OCI-LY7 (cell line): ENCODE results near the gene ATAD3A. TPM values are rescaled to one million over a fixed set of nuclear protein-coding genes. Genes with fewer than 3 reads are reported as not detected.

Experiments
- BruUV-seq: library from RNA; stranded (reverse); fragments of 400-500 nt; replicated peaks from 2 replicates; lab custom pipeline; 2021; lab: Mats Ljungman, UMichigan
- CTCF ChIA-PET: fragments of 300-600 bp; sonication (Branson Sonifier 250); formaldehyde crosslinking; loops from one replicate; lab custom pipeline; 2022; ENCODE audit warnings: antibody characterized with exemption; ENCODE audit not compliant: unreplicated experiment; lab: Charles Lee
- POLR2A ChIA-PET: fragments of 300-600 bp; sonication (Branson Sonifier 250); formaldehyde crosslinking; loops from one replicate; lab custom pipeline; 2022; ENCODE audit warnings: antibody characterized with exemption; lab: Charles Lee
- DNase-seq: peaks from one replicate; pipeline ENCODE4 v3.0.0-alpha.2; 2015; ENCODE audit warnings: low spot score
- H2AFZ ChIP-seq: fragments of 200-600 bp; sonication (generic), shearing (Covaris generic); 2 replicates; pipeline ENCODE4 v1.6.1; 2014; ENCODE audit warnings: mild to moderate bottlenecking, antibody characterized with exemption, low read length, moderate library complexity
- H3K27ac ChIP-seq: fragments of 200-600 bp; sonication (generic); 2 replicates; pipeline ENCODE4 v1.5.1; 2014; ENCODE audit warnings: mixed run types, low read depth, mild to moderate bottlenecking, moderate library complexity, low read length, inconsistent platforms; ENCODE audit not compliant: poor library complexity, severe bottlenecking
- H3K36me3 ChIP-seq: fragments of 200-600 bp; sonication (generic); 2 replicates; pipeline ENCODE4 v1.6.1; 2014; ENCODE audit warnings: mild to moderate bottlenecking, antibody characterized with exemption, low read length, moderate library complexity, mixed read lengths; ENCODE audit not compliant: insufficient read depth
- H3K4me1 ChIP-seq: fragments of 200-600 bp; sonication (generic); 2 replicates; pipeline ENCODE4 v1.5.1; 2014; ENCODE audit warnings: mild to moderate bottlenecking, low read length; ENCODE audit not compliant: insufficient read depth, poor library complexity, severe bottlenecking
- H3K4me2 ChIP-seq: fragments of 200-600 bp; sonication (generic); 2 replicates; pipeline ENCODE4 v1.6.1; 2014; ENCODE audit warnings: mild to moderate bottlenecking, low read length
- H3K4me3 ChIP-seq: fragments of 200-600 bp; sonication (generic); 2 replicates; pipeline ENCODE4 v1.5.1; 2014; ENCODE audit warnings: mild to moderate bottlenecking, low read depth, low read length; ENCODE audit not compliant: poor library complexity, severe bottlenecking
- H3K79me2 ChIP-seq: fragments of 200-600 bp; sonication (generic); 2 replicates; pipeline ENCODE4 v1.6.1; 2016; ENCODE audit warnings: low read depth, mild to moderate bottlenecking, low read length, moderate library complexity, mixed read lengths; ENCODE audit not compliant: insufficient read depth
- H3K9me2 ChIP-seq: fragments of 200-600 bp; sonication (generic); 2 replicates; pipeline ENCODE4 v1.6.1; 2016; ENCODE audit warnings: mild to moderate bottlenecking, low read length, mixed read lengths; ENCODE audit not compliant: insufficient read depth
- H3K9me3 ChIP-seq: fragments of 200-600 bp; sonication (generic); 2 replicates; pipeline ENCODE4 v1.6.1; 2014; ENCODE audit warnings: mild to moderate bottlenecking, mixed run types, low read length, mixed read lengths
- H4K20me1 ChIP-seq: fragments of 200-600 bp; sonication (generic); 2 replicates; pipeline ENCODE4 v1.6.1; 2014; ENCODE audit warnings: mild to moderate bottlenecking, antibody characterized with exemption, low read length, moderate library complexity, mixed read lengths; ENCODE audit not compliant: insufficient read depth
- CTCF ChIP-seq: fragments of 200-600 bp; sonication (generic); conservative IDR thresholded peaks from 2 replicates; pipeline ENCODE4 v1.5.1; 2014; ENCODE audit warnings: mild to moderate bottlenecking, antibody characterized with exemption, low read length, moderate library complexity, mixed read lengths
- EZH2phosphoT487 ChIP-seq: fragments of 200-600 bp; sonication (generic); IDR thresholded peaks from 2 replicates; pipeline ENCODE4 v1.6.1; 2018; ENCODE audit warnings: low read depth, borderline replicate concordance, mild to moderate bottlenecking, mixed run types, antibody characterized with exemption, low read length, moderate library complexity, mixed read lengths
- intact Hi-C: fragments of 100-400 bp; cut with micrococcal nuclease; formaldehyde crosslinking; loops from one replicate; pipeline ENCODE4 v1.10.0; 2022; ENCODE audit not compliant: unreplicated experiment
- total RNA-seq, 2 experiments: library from RNA; depleted of rRNA in 1 of 2; stranded (reverse); fragments of >200 nt in 1 of 2; shearing (Covaris generic) in 1 of 2; gene quantifications; 2 replicates each; pipeline ENCODE4 v1.2.3, GENCODE V29; 2014 to 2022

Gene ATAD3A
- total RNA-seq, 2 experiments from 2014 or later = 81.9 to 88.6 TPM

- Histone ChIP-seq H3K79me2 (no peaks in the 10 kb centered on the region), H2AFZ (no peak overlapping the region), H3K4me3 (no peak overlapping the region), H3K9me2 (no peaks in the 10 kb centered on the region), H3K9me3 (no peaks in the 10 kb centered on the region), H3K4me2 (no peak overlapping the region), H3K36me3 (peaks cover 37% of the 10 kb centered on the region), H4K20me1 (no peaks in the 10 kb centered on the region), H3K4me1 (no peaks in the 10 kb centered on the region), H3K27ac (no peak overlapping the region)
- no peak for DNase-seq
- CTCF ChIA-PET = no interaction called here
- intact Hi-C loops = no loop called here
- no TSS peak for BruUV-seq
- no peak for TF ChIP-seq EZH2phosphoT487
- TF ChIP-seq CTCF = no peak
- POLR2A ChIA-PET = no interaction called here
These were observed 29.1 kb downstream of the ATAD3A start for GRCh38 chr1:1540818-1541628.

- no peak for TF ChIP-seq EZH2phosphoT487
- TF ChIP-seq CTCF = no peak
- H3K4me1 ChIP-seq = no peaks in the 10 kb centered on the region
- H3K4me2 ChIP-seq = no peak overlapping the region
- DNase-seq = no peak
- no peaks in the 10 kb centered on the region for H3K79me2 ChIP-seq
- H3K9me2 ChIP-seq = no peaks in the 10 kb centered on the region
- H3K27ac ChIP-seq = no peak overlapping the region
- no peaks in the 10 kb centered on the region for H4K20me1 ChIP-seq
- peaks cover 43% of the 10 kb centered on the region for H3K36me3 ChIP-seq
- BruUV-seq = no TSS peak
- ChIA-PET POLR2A (no interaction called here), CTCF (no interaction called here)
- H2AFZ ChIP-seq = no peak overlapping the region
- H3K9me3 ChIP-seq = no peaks in the 10 kb centered on the region
- intact Hi-C loops = no loop called here
- H3K4me3 ChIP-seq = no peak overlapping the region
These were observed 30.2 kb downstream of the ATAD3A start for GRCh38 chr1:1541956-1542765.
